Measurements from ENCODE around the gene C22orf39. TPM values are rescaled to one million over a fixed set of nuclear protein-coding genes. Genes with fewer than 3 reads are reported as not detected.
A peak's percentile ranks its signal among the peaks of the same experiment; 100 is the strongest.
"Not testable (repeated sequence)": the region's sequence is repeated elsewhere in the genome, so short reads cannot be mapped to it uniquely, and the experiment has no call there.

Gene C22orf39
- total RNA-seq, 1 experiment from 2014 or later = 39.0 TPM

GRCh38 chr22:19436444-19437161 is 10.9 kb downstream of the C22orf39 start:
- DNase-seq; H3K4me2 ChIP-seq (ENCODE audit: low read depth, low read length, poor library complexity, severe bottlenecking); H3K27ac ChIP-seq (ENCODE audit: low read length); H3K9me3 ChIP-seq (ENCODE audit: low read length); H2AFZ ChIP-seq (ENCODE audit: low read length); H3K9ac ChIP-seq (ENCODE audit: low read length); H4K20me1 ChIP-seq (ENCODE audit: insufficient read depth, low read depth, low read length); H3K27me3 ChIP-seq (ENCODE audit: low read length); H3K4me3 ChIP-seq (ENCODE audit: low read length); H3K9me2 ChIP-seq (replicated peaks; ENCODE audit: insufficient read depth, low read length): not testable (repeated sequence)
- peaks cover 11% of the 10 kb centered on the region; the same call in 1 of the 2 replicates for H3K36me3 ChIP-seq (ENCODE audit: insufficient read depth, low read length)
- peaks cover 47% of the 10 kb centered on the region for H3K79me2 ChIP-seq (ENCODE audit: low read length)
- peaks cover 35% of the 10 kb centered on the region for H3K4me1 ChIP-seq (ENCODE audit: low read length)

- Histone ChIP-seq H3K9me3 (ENCODE audit: low read length) (no peaks in the 10 kb centered on the region), H3K27ac (ENCODE audit: low read length) (peak overlapping the region; percentile 66), H3K4me2 (ENCODE audit: low read depth, low read length, poor library complexity, severe bottlenecking) (peak overlapping the region; percentile 48), H2AFZ (ENCODE audit: low read length) (no peak overlapping the region), H3K4me1 (ENCODE audit: low read length) (peaks cover 39% of the 10 kb centered on the region), H3K36me3 (ENCODE audit: insufficient read depth, low read length) (peaks cover 7% of the 10 kb centered on the region; the same call in 1 of the 2 replicates), H3K27me3 (ENCODE audit: low read length) (no peaks in the 10 kb centered on the region), H4K20me1 (ENCODE audit: insufficient read depth, low read depth, low read length) (peaks cover 15% of the 10 kb centered on the region; the same call in 1 of the 2 replicates), H3K9ac (ENCODE audit: low read length) (peak overlapping the region; percentile 1; the same call in 1 of the 2 replicates), H3K4me3 (ENCODE audit: low read length) (peak overlapping the region; percentile 21; the same call in 1 of the 2 replicates), H3K79me2 (ENCODE audit: low read length) (peaks cover 45% of the 10 kb centered on the region), H3K9me2 (replicated peaks; ENCODE audit: insufficient read depth, low read length) (no peaks in the 10 kb centered on the region)
- peak; percentile 63 for DNase-seq
Observed at GRCh38 chr22:19434829-19435580, 12.5 kb downstream of the C22orf39 start.

- Histone ChIP-seq H3K36me3 (ENCODE audit: insufficient read depth, low read length) (peaks cover 10% of the 10 kb centered on the region; the same call in 1 of the 2 replicates), H3K9ac (ENCODE audit: low read length) (0 out of 2 replicates have a peak overlapping the region, but pooled peaks have one; percentile 1), H3K27me3 (ENCODE audit: low read length) (no peaks in the 10 kb centered on the region), H4K20me1 (ENCODE audit: insufficient read depth, low read depth, low read length) (peaks cover 21% of the 10 kb centered on the region; the same call in 1 of the 2 replicates), H3K79me2 (ENCODE audit: low read length) (peaks cover 48% of the 10 kb centered on the region), H3K4me1 (ENCODE audit: low read length) (peaks cover 45% of the 10 kb centered on the region), H3K9me3 (ENCODE audit: low read length) (no peaks in the 10 kb centered on the region), H3K27ac (ENCODE audit: low read length) (peak overlapping the region; percentile 66), H2AFZ (ENCODE audit: low read length) (no peak overlapping the region), H3K4me3 (ENCODE audit: low read length) (peak overlapping the region; percentile 21; the same call in 1 of the 2 replicates), H3K4me2 (ENCODE audit: low read depth, low read length, poor library complexity, severe bottlenecking) (peak overlapping the region; percentile 48), H3K9me2 (replicated peaks; ENCODE audit: insufficient read depth, low read length) (no peaks in the 10 kb centered on the region)
- DNase-seq = no peak
Observed at GRCh38 chr22:19434401-19434800, 13.1 kb downstream of the C22orf39 start.

- Histone ChIP-seq H3K4me1 (ENCODE audit: low read length) (peaks cover 60% of the 10 kb centered on the region), H4K20me1 (ENCODE audit: insufficient read depth, low read depth, low read length) (peaks cover 33% of the 10 kb centered on the region), H3K4me2 (ENCODE audit: low read depth, low read length, poor library complexity, severe bottlenecking) (peak within 1 kb of the TSS; percentile 99), H3K9me3 (ENCODE audit: low read length) (no peaks in the 10 kb centered on the region), H3K9ac (ENCODE audit: low read length) (peak within 1 kb of the TSS; percentile 100), H3K27me3 (ENCODE audit: low read length) (no peaks in the 10 kb centered on the region), H3K27ac (ENCODE audit: low read length) (peak within 1 kb of the TSS; percentile 93), H3K4me3 (ENCODE audit: low read length) (peak within 1 kb of the TSS; percentile 99), H3K9me2 (replicated peaks; ENCODE audit: insufficient read depth, low read length) (no peaks in the 10 kb centered on the region), H3K79me2 (ENCODE audit: low read length) (peaks cover 65% of the 10 kb centered on the region), H3K36me3 (ENCODE audit: insufficient read depth, low read length) (peaks cover 27% of the 10 kb centered on the region; the same call in 1 of the 2 replicates), H2AFZ (ENCODE audit: low read length) (peak within 1 kb of the TSS; percentile 67; the same call in 1 of the 2 replicates)
- DNase-seq = peak; percentile 98
Observed at GRCh38 chr22:19432133-19432851, 15.2 kb downstream of the C22orf39 start, which contains the start of gene MRPL40. Gene MRPL40 (plus strand): TSS chr22:19432545. CDS start chr22:19432555, 10 bp downstream.

- peaks cover 39% of the 10 kb centered on the region for H4K20me1 ChIP-seq (ENCODE audit: insufficient read depth, low read depth, low read length)
- no peaks in the 10 kb centered on the region for H3K9me3 ChIP-seq (ENCODE audit: low read length)
- H3K36me3 ChIP-seq (ENCODE audit: insufficient read depth, low read length) = peaks cover 28% of the 10 kb centered on the region; the same call in 1 of the 2 replicates
- H3K9me2 ChIP-seq (replicated peaks; ENCODE audit: insufficient read depth, low read length) = no peaks in the 10 kb centered on the region
- no peaks in the 10 kb centered on the region for H3K27me3 ChIP-seq (ENCODE audit: low read length)
- peak within 1 kb of the TSS; percentile 99 for H3K4me2 ChIP-seq (ENCODE audit: low read depth, low read length, poor library complexity, severe bottlenecking)
- peaks cover 64% of the 10 kb centered on the region for H3K4me1 ChIP-seq (ENCODE audit: low read length)
- peak; percentile 94 for DNase-seq
- H2AFZ ChIP-seq (ENCODE audit: low read length) = peak within 1 kb of the TSS; percentile 67; the same call in 1 of the 2 replicates
- peak within 1 kb of the TSS; percentile 100 for H3K9ac ChIP-seq (ENCODE audit: low read length)
- H3K79me2 ChIP-seq (ENCODE audit: low read length) = peaks cover 71% of the 10 kb centered on the region
- peak within 1 kb of the TSS; percentile 99 for H3K4me3 ChIP-seq (ENCODE audit: low read length)
- peak within 1 kb of the TSS; percentile 93 for H3K27ac ChIP-seq (ENCODE audit: low read length)
Observed at GRCh38 chr22:19431649-19432132, 15.8 kb downstream of the C22orf39 start, which contains the start of gene HIRA. Gene HIRA (minus strand): TSS chr22:19431733. CDS start chr22:19431476, 257 bp downstream.

- H3K9ac ChIP-seq (ENCODE audit: low read length) = peak overlapping the region; percentile 99
- H3K79me2 ChIP-seq (ENCODE audit: low read length) = peaks cover 78% of the 10 kb centered on the region
- H3K9me3 ChIP-seq (ENCODE audit: low read length) = no peaks in the 10 kb centered on the region
- peaks cover 26% of the 10 kb centered on the region; the same call in 1 of the 2 replicates for H3K36me3 ChIP-seq (ENCODE audit: insufficient read depth, low read length)
- DNase-seq = peak; percentile 63
- H4K20me1 ChIP-seq (ENCODE audit: insufficient read depth, low read depth, low read length) = peaks cover 44% of the 10 kb centered on the region
- H3K27me3 ChIP-seq (ENCODE audit: low read length) = no peaks in the 10 kb centered on the region
- peak overlapping the region; percentile 99 for H3K4me3 ChIP-seq (ENCODE audit: low read length)
- H3K27ac ChIP-seq (ENCODE audit: low read length) = peak overlapping the region; percentile 78
- H2AFZ ChIP-seq (ENCODE audit: low read length) = no peak overlapping the region
- H3K4me2 ChIP-seq (ENCODE audit: low read depth, low read length, poor library complexity, severe bottlenecking) = peak overlapping the region; percentile 88
- H3K9me2 ChIP-seq (replicated peaks; ENCODE audit: insufficient read depth, low read length) = no peaks in the 10 kb centered on the region
- peaks cover 68% of the 10 kb centered on the region for H3K4me1 ChIP-seq (ENCODE audit: low read length)
Observed at GRCh38 chr22:19430890-19431541, 16.5 kb downstream of the C22orf39 start.
